Stimulated activated CD4-positive, alpha-beta T cell treated with anti-CD3 and anti-CD28 coated beads, TNF-alpha, amount 100 ng/mL, for 48 hours (primary cell): ENCODE data around the gene USP35.
A peak's percentile ranks its signal among the peaks of the same experiment; 100 is the strongest.

Experiments used
- DNase-seq, 3 donors: peaks; one replicate each; pipeline ENCODE4 v3.0.0-alpha.2; 2020; ENCODE audit warnings: low read depth in 3 of 3

The USP35 gene

GRCh38 chr11:78195917-78196560 is 7.3 kb downstream of the USP35 start:
- DNase-seq = no peak

GRCh38 chr11:78196661-78197091 is 8.0 kb downstream of the USP35 start:
- DNase-seq = no peak

- DNase-seq = no peak
Measured at GRCh38 chr11:78197816-78198215, 9.1 kb downstream of the USP35 start.

GRCh38 chr11:78199015-78199652 is 10.4 kb downstream of the USP35 start:
- no peak for DNase-seq

- no peak for DNase-seq
Measured at GRCh38 chr11:78199653-78200015, 10.9 kb downstream of the USP35 start.

GRCh38 chr11:78200061-78200460 is 11.3 kb downstream of the USP35 start:
- DNase-seq = no peak

GRCh38 chr11:78200553-78200952 is 11.8 kb downstream of the USP35 start:
- DNase-seq = no peak

- no peak for DNase-seq
Measured at GRCh38 chr11:78201096-78201818, 12.5 kb downstream of the USP35 start.

- peak in 1 of 3 donors; percentile 16 for DNase-seq
Measured at GRCh38 chr11:78202733-78203167, 14.0 kb downstream of the USP35 start.

GRCh38 chr11:78203184-78203583 is 14.5 kb downstream of the USP35 start:
- DNase-seq = no peak

- no peak for DNase-seq
Measured at GRCh38 chr11:78205256-78205655, 16.5 kb downstream of the USP35 start.

- DNase-seq = no peak
Measured at GRCh38 chr11:78205691-78206090, 17.0 kb downstream of the USP35 start.

GRCh38 chr11:78207532-78208256 is 19.0 kb downstream of the USP35 start:
- no peak for DNase-seq

- no peak for DNase-seq
Measured at GRCh38 chr11:78208257-78209165, 19.8 kb downstream of the USP35 start.

GRCh38 chr11:78209478-78209877 is 20.8 kb downstream of the USP35 start:
- DNase-seq = no peak

GRCh38 chr11:78210000-78210608 is 21.4 kb downstream of the USP35 start:
- DNase-seq = no peak

GRCh38 chr11:78211565-78211964 is 22.8 kb downstream of the USP35 start:
- no peak for DNase-seq

GRCh38 chr11:78212586-78213371 is 24.1 kb downstream of the USP35 start:
- DNase-seq = no peak

- DNase-seq = no peak
Measured at GRCh38 chr11:78213526-78214330, 25.0 kb downstream of the USP35 start.
